Measurements from ENCODE around the gene B4GALT6.
"Not testable (repeated sequence)": the region's sequence is repeated elsewhere in the genome, so short reads cannot be mapped to it uniquely, and the experiment has no call there.

B4GALT6 gene

GRCh38 chr18:31684279-31685096 is at the start of gene B4GALT6:
Gene B4GALT6 (minus strand): TSS chr18:31684581. CDS start chr18:31684426, 155 bp downstream.
- DNase-seq = peak in 1 of 2 donors; percentile 9

DNA sequence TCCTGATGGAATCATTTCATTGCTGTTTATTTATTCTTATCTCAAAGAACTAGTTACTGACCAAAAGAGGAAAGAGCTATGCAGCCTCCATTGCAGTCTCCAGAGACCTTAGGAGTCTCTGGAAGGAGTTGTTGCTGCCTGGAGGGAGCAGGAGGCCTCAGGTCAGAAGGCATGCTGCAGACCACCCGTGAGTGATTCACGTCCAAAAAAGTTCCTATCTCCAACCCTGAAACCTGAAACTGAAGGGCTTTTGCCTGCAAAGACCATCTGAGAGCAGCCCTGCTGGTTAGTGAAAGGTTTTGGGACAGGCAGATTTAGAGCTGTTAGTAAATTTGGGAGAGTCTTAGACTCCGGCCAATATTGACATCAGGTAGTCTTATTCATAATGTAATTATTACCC is 47.2 kb upstream of the B4GALT6 start:
- no peak for DNase-seq

DNA sequence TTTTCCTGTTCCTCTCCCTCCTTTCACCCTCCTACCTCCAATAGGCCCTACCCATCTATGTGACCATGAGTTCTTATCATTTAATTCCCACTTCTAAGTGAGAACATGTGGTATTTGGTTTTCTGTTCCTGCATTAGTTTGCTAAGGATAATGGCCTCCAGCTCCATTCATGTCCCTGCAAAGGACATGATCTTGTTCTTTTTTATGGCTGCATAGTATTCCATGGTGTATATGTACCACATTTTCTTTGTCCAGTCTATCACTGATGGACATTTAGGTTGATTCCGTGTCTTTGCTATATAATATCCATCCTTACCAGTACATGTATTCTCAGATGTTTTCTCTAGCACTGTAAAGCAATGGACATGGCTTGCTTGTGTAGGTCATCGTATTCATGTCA is 44.8 kb upstream of the B4GALT6 start:
- not testable (repeated sequence) for DNase-seq

GRCh38 chr18:31723990-31724711 is 39.8 kb upstream of the B4GALT6 start:
- DNase-seq = no peak

GRCh38 chr18:31723639-31723989 is 39.2 kb upstream of the B4GALT6 start:
- DNase-seq = no peak

- DNase-seq = peak; percentile 65 to 67
Observed at GRCh38 chr18:31722369-31722957, 38.1 kb upstream of the B4GALT6 start.

GRCh38 chr18:31721601-31722000 is 37.2 kb upstream of the B4GALT6 start:
- DNase-seq = no peak

GRCh38 chr18:31720867-31721266 is 36.5 kb upstream of the B4GALT6 start:
- no peak for DNase-seq

DNA sequence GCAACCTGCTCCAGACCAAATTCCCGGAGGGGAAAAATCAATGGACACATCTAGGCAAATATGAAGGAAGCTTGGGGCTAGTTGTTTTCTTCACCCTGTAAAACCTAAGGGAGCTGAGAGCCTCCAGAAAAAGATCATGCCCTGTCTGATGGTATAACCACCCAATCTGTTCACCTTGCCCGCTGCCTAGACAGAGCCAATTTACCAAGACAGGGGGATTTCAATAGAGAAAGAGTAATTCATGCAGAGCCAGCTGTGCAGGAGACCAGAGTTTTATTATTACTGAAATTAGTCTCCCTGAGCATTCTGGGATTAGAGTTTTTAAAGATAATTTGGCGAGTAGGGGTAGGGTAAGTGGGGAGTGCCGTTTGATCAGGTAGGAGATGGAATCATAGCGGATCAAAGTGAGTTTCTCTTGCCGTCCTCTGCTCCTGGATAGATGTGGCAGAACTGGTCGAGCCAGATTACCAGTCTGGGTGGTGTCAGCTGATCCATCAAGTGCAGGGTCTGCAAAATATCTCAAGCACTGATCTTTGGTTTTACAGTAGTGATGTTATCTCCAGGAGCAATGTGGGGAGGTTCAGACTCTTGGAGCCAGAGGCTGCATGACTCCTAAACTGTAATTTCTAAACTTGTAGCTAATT is 35.1 kb upstream of the B4GALT6 start:
- DNase-seq = no peak

DNA sequence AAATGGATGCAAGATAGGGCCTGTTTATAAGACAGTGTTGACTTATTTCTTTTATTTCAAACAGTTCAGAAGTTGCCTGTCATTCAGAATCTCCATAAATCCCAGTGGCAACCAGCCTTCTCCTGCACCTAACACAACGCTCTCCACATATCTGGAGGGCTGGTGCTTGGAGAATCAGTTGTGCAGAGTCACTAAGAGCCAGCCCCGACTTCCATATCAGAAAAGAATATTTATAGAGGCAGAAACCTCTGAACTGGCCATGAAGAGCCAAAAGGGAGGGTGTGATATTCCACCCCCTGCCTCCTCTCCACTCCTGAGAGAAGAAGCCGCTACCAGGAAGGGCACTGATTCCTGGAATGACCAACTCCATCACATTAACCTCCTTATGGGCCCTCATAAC is 34.0 kb upstream of the B4GALT6 start:
- DNase-seq = no peak

DNA sequence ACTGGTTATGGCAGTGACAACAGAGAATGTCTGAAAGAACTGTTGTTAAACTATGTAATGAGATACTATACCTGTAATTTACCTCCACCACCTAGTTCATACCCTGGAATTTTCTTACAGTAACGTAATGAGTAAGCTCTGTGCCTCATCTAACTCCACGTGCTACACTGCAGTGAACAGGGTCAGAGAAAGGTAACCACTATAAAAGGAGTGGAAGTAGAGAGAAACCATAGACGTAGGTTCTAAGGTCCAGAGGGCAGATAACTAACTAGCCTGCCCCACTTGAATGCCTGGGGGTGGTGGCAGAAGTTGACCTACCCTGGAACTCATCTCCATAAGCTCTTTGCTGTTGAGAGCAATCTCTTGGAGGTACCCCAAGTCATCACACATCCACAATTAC is 32.0 kb upstream of the B4GALT6 start:
- no peak for DNase-seq

DNA sequence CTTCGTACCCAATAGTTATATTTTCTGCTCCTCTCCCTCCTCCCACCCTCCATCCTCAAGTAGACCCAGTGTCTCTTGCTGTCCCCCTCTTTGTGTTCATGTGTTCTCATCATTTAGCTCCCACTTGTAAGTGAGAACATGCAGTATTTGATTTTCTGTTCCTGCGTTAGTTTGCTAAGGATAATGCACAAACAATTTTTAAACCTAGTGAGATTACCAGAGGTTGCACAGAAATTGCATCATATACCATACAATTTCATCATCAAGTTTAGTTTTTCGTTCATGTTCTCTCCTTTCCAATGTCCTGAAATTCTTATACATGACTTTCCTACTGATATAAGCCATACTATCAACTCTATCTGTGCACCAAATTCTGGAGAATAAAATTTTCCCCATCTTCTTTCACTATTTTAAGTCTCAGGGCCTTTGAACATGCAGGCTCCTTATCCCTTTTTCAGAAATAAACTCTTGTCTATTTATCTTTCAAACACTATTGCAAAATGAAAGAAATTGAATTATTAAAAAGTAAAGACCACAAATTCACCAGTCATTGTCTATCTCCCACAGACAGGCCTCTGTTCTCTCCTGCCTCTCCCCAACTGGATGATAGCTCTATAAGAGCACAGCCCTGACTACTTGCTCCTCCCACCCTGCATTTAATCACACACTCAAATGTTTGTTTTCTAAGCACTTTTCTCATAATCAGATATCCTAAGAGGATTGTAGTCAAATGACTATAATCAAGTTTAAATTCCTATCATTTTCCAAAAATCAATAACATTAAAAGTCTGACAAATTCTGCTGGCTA is 27.2 kb upstream of the B4GALT6 start:
- no peak for DNase-seq

- DNase-seq = no peak
Observed at GRCh38 chr18:31710826-31711225, 26.4 kb upstream of the B4GALT6 start.

- DNase-seq = no peak
Observed at GRCh38 chr18:31707815-31708214, 23.4 kb upstream of the B4GALT6 start.

DNA sequence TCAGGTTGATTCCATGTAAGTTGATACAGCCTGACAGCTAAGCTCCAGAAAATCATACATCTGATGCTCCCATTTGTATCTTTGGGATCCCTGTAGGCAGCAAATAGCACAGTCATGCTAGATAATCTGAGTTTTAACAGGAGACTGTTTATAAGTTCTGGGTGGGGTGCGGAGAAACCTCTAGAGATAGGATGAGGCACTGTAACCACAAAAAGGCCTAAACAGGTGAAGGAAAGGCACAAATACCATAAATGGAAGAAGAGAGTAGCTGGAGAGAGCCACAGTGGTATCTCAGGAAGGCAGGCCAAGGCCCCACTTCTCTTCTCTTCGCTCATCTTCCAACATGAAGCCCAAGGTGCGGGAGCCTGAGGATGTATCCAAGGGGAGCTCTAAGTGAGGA is 18.1 kb upstream of the B4GALT6 start:
- DNase-seq = no peak

DNA sequence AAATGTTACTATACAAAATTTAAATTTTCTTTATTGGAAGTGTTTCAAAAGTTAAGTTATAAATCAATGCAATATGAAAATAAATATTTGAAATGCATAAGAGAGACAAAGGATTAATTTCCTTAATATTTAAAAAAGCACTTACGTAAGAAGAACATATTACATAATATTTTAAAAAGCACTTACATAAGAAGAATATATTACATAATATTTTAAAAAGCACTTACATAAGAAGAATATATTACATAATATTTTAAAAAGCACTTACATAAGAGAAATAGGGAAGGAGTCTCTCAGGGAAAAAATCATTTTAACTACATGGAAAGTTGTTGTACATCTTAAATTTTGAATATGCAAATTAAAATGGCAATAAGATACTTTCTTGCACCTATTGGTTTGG is 17.4 kb upstream of the B4GALT6 start:
- DNase-seq = no peak

DNA sequence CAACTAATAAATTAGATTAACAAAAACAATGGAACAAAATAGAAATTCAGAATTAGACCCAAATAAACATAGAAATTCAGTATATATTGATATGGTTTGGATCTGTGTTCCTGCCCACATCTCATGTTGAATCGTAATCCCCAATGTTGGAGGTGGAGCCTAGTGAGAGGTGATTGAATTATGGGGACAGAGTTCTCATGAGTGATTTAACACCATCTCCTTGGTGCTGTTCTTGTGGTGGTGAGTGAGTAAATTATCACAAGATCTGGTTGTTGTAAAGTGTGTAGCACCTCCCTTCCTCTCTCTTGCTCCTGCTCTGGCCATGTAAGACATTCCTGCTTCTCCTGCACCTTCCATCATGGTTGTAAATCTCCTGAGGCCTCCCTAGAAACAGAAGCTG is 16.6 kb upstream of the B4GALT6 start:
- DNase-seq = no peak

DNA sequence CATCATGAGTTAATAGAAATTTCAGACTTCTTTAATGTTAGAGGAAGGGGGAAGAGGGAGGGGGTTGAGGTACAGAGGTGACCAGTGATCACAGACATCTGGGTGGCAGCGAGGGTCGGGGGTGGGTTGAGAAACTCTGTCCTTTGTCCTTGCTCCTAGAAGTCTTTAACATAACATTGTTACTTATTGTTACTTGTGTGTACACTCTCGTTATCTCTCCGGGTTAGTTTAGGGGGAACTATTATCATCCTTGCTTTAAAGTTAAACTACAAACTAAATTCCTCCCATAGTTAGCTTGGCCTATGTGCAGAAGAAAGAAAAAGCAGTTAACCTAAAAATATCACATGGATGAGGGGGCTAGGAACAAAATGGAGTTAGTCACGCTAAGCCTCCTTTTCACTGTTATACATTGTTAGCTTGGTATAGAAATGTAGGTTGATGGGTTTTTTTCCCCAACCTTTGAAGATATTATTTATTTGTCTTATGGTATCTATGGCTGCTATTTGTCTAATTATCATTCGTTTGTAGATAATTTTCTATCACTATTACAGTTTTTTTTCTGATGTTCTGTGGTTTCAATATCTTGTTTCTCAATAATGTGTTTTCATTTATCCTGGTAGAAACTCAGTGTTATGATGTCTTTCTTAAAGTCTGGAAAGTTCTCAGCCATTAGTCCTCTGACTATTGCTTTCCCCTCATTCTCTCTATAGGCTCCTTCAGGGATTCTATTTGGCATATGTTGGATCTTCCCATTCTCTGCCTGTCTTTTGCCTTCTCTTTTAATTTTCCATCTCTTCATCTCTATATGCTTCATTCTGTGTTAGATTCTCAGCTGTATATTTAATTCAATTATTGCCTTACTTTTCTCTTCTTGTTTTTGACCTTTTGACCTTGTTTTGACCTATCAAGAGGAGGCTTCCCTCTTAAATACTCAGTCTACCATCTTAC is 13.2 kb upstream of the B4GALT6 start:
- DNase-seq = no peak

DNA sequence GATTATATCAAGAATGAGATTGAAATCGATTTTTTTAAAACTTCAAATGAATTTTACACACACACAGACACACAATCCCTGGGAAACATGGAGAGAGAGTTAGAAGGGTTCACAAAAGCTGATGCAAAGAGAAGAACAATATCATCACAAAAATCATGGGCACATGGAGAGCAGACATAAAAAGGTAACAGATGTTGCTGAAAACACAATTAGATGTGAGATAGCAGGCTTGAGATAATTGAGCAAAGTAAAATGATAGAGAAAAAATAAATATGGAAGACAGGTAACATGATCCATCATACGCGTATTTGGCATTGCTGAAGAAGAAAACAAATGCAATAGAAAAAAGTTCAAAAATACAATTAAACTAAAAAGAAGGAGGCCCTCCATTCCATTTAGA is 11.6 kb upstream of the B4GALT6 start:
- no peak for DNase-seq

DNA sequence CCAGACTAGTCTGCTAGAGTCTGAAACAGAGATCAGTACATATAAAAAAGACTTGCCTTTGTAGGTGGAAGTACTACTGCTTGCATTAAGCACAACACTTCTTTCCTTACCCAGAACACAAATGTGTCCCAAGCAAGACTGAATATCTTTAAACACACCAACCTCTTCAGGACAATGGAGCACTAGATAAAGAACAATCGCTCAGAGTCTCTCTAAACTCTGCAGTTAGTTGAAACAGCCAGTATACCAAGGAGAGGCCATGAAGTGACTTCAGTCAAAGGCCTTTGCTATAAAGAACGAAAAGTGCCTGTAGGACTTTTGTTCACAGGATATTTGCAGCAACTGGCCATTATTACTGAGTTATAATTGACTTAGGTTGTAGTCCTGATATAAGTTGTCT is 9.9 kb upstream of the B4GALT6 start:
- no peak for DNase-seq

GRCh38 chr18:31688606-31689005 is 4.2 kb upstream of the B4GALT6 start:
- no peak for DNase-seq
